Activated T-helper 2 cell treated with anti-CD3 and anti-CD28 coated beads, Interferon-gamma antibody, Interleukin-2, Interleukin-4, amounts not matched to agents 10 μg/mL and 5 μg/mL and 100 μg/mL, durations not matched to agents 14 hours and 24 hours and 36 hours (primary cell): ENCODE data around the gene UBALD1. TPM values are rescaled to one million over a fixed set of nuclear protein-coding genes. Genes with fewer than 3 reads are reported as not detected.
A peak's percentile ranks its signal among the peaks of the same experiment; 100 is the strongest.

Source experiments
- DNase-seq: peaks from one replicate; pipeline ENCODE4 v3.0.0; 2021; ENCODE audit warnings: low spot score
- H3K27ac Mint-ChIP-seq: one replicate; pipeline ENCODE4 v1.8.0; 2021; ENCODE audit warnings: mixed read lengths
- H3K27me3 Mint-ChIP-seq: one replicate; pipeline ENCODE4 v1.8.0; 2021; ENCODE audit warnings: low read depth, mixed read lengths
- H3K36me3 Mint-ChIP-seq: one replicate; pipeline ENCODE4 v1.8.0; 2021; ENCODE audit warnings: low read depth, mixed read lengths
- H3K4me1 Mint-ChIP-seq: one replicate; pipeline ENCODE4 v1.8.0; 2021; ENCODE audit warnings: low read depth, mixed read lengths
- H3K4me3 Mint-ChIP-seq: one replicate; pipeline ENCODE4 v1.8.0; 2021; ENCODE audit warnings: low read depth, mild to moderate bottlenecking, moderate library complexity, mixed read lengths
- H3K9me3 Mint-ChIP-seq: one replicate; pipeline ENCODE4 v1.8.0; 2021; ENCODE audit warnings: mixed read lengths
- intact Hi-C: fragments of 100-400 bp; cut with micrococcal nuclease; formaldehyde crosslinking; loops from one replicate; pipeline ENCODE4 v1.15.1; 2023
- total RNA-seq: library from RNA; stranded (reverse); gene quantifications from 2 replicates; pipeline ENCODE4 v1.2.3, GENCODE V29; 2022

UBALD1 gene
- total RNA-seq: 21.1 and 25.0 TPM in 2 replicates

DNA sequence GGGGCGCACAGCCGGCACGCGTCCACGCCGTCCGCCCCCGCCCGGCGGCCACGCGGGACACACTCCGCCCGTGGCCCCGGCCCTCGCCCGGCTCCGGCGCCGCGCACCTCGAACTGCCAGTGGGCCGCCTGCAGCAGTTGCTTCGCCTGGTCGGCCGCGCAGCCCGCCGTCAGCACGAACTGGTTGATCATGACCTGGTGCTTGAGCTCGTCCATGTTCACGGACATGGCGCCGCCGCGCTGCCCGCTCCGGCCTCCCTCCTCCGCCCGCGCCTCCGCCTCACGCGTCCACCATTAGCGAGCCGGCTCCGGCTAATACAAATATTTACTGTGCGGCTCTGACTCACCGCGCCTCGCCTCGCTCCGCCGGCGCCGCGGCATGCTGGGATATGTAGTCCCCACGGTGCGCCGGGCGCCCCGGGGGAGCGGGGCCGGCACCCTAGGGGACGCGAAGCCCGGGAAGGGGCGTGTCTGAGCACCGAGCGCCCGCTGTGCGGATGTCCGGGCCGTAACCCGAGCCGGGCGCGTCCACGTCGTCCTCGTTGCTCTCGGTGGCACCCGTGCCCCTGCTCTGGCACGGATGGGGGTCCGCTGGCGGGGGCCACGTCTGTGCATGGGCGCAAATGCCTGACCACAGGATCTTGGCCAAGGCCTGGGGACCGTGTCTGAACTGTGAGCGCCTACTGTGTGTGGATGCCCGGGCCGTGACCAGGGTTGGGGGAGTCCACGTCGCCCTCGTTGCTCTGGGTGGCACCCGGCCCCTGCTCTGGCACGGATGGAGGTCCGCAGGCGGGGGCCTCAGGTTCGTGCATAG, at the start of gene UBALD1:
UBALD1 (minus strand) TSS at position 318 of the 813 bp plus-strand sequence; CDS start at position 227, 91 bp downstream.
- Mint-ChIP-seq H3K36me3 (no peaks in the 10 kb centered on the region), H3K4me3 (peak within 1 kb of the TSS; percentile 92), H3K4me1 (peaks cover 16% of the 10 kb centered on the region), H3K9me3 (no peaks in the 10 kb centered on the region), H3K27ac (peak within 1 kb of the TSS; percentile 86), H3K27me3 (no peaks in the 10 kb centered on the region)
- peak; percentile 77 for DNase-seq
- intact Hi-C loops: loop anchor here (5.0 kb wide), 2 partner anchors 77 to 137 kb away; partner anchors contain the start of genes CDIP1 and HMOX2

- intact Hi-C loops: loop anchor here (1.0 to 5.0 kb wide), 2 partner anchors 12 to 37 kb away; no protein-coding TSS in a partner anchor
- peak overlapping the region; percentile 58 for H3K4me3 Mint-ChIP-seq
Observed at GRCh38 chr16:4663777-4664465, 49.2 kb upstream of the UBALD1 start.

GRCh38 chr16:4663465-4663776, 48.7 kb upstream of the UBALD1 start:
- Mint-ChIP-seq H3K36me3 (peaks cover 31% of the 10 kb centered on the region), H3K4me1 (peaks cover 36% of the 10 kb centered on the region), H3K27me3 (no peaks in the 10 kb centered on the region), H3K9me3 (no peaks in the 10 kb centered on the region), H3K4me3 (peak overlapping the region; percentile 38), H3K27ac (peak overlapping the region; percentile 90)
- intact Hi-C loops: loop anchor here (5.0 kb wide), 1 partner anchor 36 kb away; no protein-coding TSS in a partner anchor
- no peak for DNase-seq

More at GRCh38 chr16:4663777-4664465, 49.2 kb upstream of the UBALD1 start:
- no peaks in the 10 kb centered on the region for H3K9me3 Mint-ChIP-seq
- H3K27ac Mint-ChIP-seq: peak overlapping the region; percentile 90
- H3K4me1 Mint-ChIP-seq: peaks cover 34% of the 10 kb centered on the region
- H3K36me3 Mint-ChIP-seq: peaks cover 26% of the 10 kb centered on the region
- DNase-seq: no peak
- H3K27me3 Mint-ChIP-seq: no peaks in the 10 kb centered on the region

- intact Hi-C loops: loop anchor here (5.0 kb wide), 1 partner anchor 34 kb away; no protein-coding TSS in a partner anchor
- no peak overlapping the region for H3K4me3 Mint-ChIP-seq
- no peak overlapping the region for H3K27ac Mint-ChIP-seq
- no peaks in the 10 kb centered on the region for H3K9me3 Mint-ChIP-seq
- no peaks in the 10 kb centered on the region for H3K27me3 Mint-ChIP-seq
- peaks cover 32% of the 10 kb centered on the region for H3K36me3 Mint-ChIP-seq
- no peak for DNase-seq
- H3K4me1 Mint-ChIP-seq: peaks cover 36% of the 10 kb centered on the region
Observed at GRCh38 chr16:4661661-4662060, 47.0 kb upstream of the UBALD1 start.

DNA sequence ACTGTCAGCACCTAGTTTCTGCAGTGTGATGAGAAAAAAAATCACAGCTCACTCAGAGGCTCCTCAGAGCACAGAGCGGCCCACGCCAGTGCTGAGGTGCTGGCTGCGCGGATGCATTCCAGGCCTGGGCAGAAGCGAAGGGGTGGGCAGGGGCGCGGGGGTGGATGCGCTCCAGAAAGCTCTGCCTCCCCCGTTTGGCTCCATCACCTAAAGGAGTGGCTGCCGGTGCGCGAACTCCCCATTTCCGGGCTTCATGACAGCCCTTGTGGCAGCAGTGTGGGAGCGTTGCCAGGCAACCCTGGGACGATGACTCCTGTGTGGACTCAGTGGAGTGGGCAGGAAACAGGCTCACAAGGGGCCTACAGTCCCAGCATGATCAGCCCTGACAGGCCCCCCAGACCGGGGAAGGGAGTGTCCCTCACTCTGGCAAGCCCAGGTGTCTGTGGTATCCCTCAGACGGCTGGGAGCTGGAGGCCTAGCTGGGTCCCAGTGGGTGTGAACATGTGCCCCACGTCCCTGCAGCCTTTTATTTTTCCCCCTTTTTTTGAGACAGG, 45.8 kb upstream of the UBALD1 start:
- H3K27me3 Mint-ChIP-seq: no peaks in the 10 kb centered on the region
- intact Hi-C loops: loop anchor here (5.0 kb wide), 1 partner anchor 33 kb away; no protein-coding TSS in a partner anchor
- peak overlapping the region; percentile 67 for H3K27ac Mint-ChIP-seq
- DNase-seq: peak; percentile 62
- H3K9me3 Mint-ChIP-seq: no peaks in the 10 kb centered on the region
- no peak overlapping the region for H3K4me3 Mint-ChIP-seq
- peaks cover 41% of the 10 kb centered on the region for H3K36me3 Mint-ChIP-seq
- H3K4me1 Mint-ChIP-seq: peaks cover 36% of the 10 kb centered on the region

- H3K9me3 Mint-ChIP-seq: no peaks in the 10 kb centered on the region
- H3K4me3 Mint-ChIP-seq: no peak overlapping the region
- peak overlapping the region; percentile 63 for H3K27ac Mint-ChIP-seq
- peaks cover 41% of the 10 kb centered on the region for H3K36me3 Mint-ChIP-seq
- no peaks in the 10 kb centered on the region for H3K27me3 Mint-ChIP-seq
- intact Hi-C loops: loop anchor here (5.0 kb wide), 1 partner anchor 32 kb away; no protein-coding TSS in a partner anchor
- peaks cover 33% of the 10 kb centered on the region for H3K4me1 Mint-ChIP-seq
- DNase-seq: no peak
Observed at GRCh38 chr16:4659363-4660353, 45.0 kb upstream of the UBALD1 start.

DNA sequence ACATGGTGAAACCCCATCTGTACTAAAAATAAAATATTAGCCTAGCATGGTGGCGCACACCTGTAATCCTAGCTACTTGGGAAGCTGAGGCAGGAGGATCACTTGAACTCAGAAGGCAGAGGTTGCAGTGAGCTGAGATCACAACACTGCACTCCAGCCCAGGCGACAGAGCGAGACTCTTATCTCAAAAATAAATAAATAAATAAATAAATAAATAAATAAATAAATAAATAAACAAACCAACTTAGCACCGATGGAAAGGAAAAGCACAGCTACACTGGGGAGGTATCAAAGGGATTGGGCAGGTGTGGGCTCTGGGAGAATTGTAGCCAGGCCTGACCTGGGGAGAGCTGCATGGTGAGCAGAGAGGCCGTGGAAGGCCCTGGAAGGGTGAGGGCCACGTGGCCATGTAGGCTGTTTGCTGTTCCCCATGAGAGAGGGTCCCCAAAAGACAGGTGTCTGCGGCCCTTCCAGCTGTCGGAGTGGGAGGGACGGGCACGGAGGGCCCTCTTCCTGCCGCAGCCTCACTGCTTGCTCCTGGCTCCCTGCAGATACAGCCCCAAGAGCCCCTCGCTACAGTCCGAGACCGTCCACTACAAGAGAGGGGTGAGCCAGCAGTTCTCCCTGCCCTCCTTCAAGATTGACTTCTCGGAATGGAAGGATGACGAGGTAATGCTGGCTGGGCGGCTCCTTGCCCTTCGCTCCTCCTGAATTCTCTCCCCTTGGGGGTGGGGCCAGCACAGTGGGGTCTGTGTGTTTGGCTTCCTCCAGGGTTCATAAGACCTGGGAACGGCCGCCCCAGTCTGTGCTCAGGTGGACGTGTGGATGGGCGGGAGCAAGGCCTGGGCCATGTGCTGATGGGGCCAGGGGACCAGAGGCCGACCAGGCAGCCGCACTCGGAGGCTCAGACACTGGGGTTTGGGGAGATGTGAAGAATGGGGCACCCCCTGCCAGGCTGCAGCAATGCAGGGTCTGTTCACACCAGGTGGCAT, 42.3 kb upstream of the UBALD1 start:
- no peak overlapping the region for H3K27ac Mint-ChIP-seq
- intact Hi-C loops: no loop called here
- peaks cover 16% of the 10 kb centered on the region for H3K4me1 Mint-ChIP-seq
- H3K4me3 Mint-ChIP-seq: no peak overlapping the region
- peaks cover 39% of the 10 kb centered on the region for H3K36me3 Mint-ChIP-seq
- DNase-seq: no peak
- no peaks in the 10 kb centered on the region for H3K27me3 Mint-ChIP-seq
- H3K9me3 Mint-ChIP-seq: no peaks in the 10 kb centered on the region

DNA sequence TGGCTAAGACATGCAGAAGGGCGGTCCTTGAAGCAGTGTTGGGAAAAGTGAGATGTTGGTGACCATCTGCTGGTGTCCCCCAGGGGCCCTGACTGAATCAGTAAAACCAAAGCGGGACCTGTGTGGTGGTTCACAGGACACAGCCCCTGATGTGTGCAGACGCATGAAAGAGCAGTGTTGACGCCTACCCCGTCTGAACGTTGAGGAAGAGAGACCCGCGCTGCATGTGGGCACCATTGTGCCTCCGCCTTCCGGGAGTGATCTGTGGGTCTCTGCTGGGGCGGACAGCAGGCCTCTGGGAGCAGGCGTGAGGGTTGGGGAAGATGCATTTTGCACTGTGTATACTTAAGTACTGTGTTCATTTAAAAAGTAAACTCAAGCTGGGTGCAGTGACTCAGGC, 41.5 kb upstream of the UBALD1 start:
- intact Hi-C loops: no loop called here
- no peak overlapping the region for H3K4me3 Mint-ChIP-seq
- H3K27ac Mint-ChIP-seq: no peak overlapping the region
- H3K27me3 Mint-ChIP-seq: no peaks in the 10 kb centered on the region
- no peaks in the 10 kb centered on the region for H3K9me3 Mint-ChIP-seq
- no peak for DNase-seq
- peaks cover 43% of the 10 kb centered on the region for H3K36me3 Mint-ChIP-seq
- H3K4me1 Mint-ChIP-seq: peaks cover 16% of the 10 kb centered on the region

DNA sequence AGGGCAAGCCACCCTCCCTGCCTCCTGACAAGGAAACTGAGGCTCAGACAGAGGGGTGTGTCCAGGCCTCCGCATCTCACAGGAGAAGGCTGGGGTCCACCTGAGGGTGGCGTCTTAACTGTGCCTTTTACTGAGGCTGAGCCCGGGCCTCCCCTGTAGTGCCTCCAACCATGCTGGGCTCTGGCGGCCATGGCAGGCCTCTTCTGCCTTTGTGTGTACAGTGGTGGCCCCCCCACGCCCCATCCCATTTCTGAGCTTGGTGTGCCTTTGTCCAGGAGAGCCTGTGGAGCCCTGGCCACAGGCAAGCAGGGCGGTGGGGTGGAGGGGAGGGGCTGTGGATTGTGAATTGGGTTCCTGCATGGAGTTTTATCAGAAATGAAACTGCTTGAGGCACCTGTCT, 41.1 kb upstream of the UBALD1 start:
- H3K9me3 Mint-ChIP-seq: no peaks in the 10 kb centered on the region
- no peak overlapping the region for H3K4me3 Mint-ChIP-seq
- H3K36me3 Mint-ChIP-seq: peaks cover 47% of the 10 kb centered on the region
- H3K27me3 Mint-ChIP-seq: no peaks in the 10 kb centered on the region
- H3K27ac Mint-ChIP-seq: no peak overlapping the region
- no peak for DNase-seq
- intact Hi-C loops: no loop called here
- H3K4me1 Mint-ChIP-seq: peaks cover 12% of the 10 kb centered on the region

DNA sequence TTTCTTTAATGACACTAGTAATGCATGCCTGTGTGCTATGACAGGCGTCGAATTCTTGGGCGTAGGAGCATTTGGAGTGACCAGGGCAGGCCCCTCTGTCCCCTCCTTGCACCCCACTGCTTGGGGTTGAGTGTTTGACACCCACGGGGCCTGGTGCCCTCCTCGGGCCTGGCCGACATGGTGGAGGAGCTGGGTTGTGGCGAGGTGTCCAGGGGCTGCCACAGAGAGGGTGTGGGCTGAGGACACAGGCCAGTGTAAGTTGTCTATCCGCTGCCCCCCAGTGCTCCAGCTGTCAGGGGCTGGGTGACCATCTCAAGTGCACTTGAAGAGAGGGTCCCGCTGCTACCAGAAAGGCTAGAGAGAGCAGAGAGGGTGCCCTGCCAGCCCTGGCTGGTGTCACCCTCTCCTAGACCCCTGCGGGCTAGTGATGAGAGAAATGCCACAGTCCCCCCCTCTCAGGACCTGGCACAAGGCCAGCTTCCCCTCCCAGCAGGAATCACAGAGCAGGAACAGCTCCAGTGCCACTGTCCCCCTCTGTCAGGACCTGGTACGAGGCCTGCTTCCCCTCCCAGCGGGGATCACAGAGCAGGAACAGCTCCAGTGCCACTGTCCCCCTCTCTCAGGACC, 40.4 kb upstream of the UBALD1 start:
- intact Hi-C loops: no loop called here
- Mint-ChIP-seq H3K9me3 (no peaks in the 10 kb centered on the region), H3K4me1 (peaks cover 7% of the 10 kb centered on the region), H3K4me3 (no peak overlapping the region), H3K27me3 (no peaks in the 10 kb centered on the region), H3K27ac (no peak overlapping the region), H3K36me3 (peaks cover 53% of the 10 kb centered on the region)
- DNase-seq: no peak
